GM18502 (cell line): Measurements from ENCODE around the gene NODAL.

ENCODE experiments used
- ATAC-seq: cut with Tn5 transposase; IDR thresholded peaks from one replicate; pipeline ENCODE4 v1.9.1; 2021; ENCODE audit warnings: mild to moderate bottlenecking; ENCODE audit not compliant: unreplicated experiment, poor library complexity

Gene NODAL

DNA sequence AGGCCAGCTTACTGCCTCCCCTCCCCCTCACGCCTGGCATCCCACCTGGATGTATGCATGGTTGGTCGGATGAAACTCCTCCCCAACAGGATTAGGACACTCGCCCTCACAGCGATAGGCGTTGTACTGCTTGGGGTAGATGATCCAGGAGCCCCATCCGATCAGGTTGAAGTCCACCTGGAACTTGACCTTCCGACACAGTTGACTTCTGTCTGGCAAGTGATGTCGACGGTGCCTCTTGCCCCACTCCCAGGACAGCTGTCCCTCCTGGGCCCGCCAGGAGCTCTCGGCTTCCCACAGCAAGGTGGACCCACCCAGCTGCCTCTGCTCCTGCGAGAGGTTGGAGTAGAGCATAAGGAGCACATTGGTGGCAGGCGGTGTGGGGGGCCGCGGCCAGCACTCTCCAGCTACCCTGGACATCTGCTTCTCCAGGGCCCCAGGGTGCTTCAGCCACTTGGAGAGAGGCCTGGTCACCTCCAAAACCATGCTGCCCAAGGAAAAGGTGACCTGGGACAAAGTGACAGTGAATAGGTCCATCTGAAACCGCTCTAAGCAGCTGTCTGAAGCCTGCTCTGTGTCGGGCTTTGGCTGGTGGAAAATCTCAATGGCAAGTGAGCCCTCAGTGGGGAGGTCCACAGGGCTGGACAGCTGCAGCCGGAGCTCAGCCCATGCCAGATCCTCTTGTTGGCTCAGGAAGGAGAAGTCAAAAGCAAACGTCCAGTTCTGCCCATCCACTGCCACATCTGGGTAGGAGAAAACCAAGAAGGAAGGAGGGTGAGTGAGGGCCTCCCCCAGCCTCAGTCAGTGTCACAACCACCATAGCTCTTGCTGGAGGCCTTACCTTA, 6.0 kb downstream of the NODAL start:
- no peak for ATAC-seq

DNA sequence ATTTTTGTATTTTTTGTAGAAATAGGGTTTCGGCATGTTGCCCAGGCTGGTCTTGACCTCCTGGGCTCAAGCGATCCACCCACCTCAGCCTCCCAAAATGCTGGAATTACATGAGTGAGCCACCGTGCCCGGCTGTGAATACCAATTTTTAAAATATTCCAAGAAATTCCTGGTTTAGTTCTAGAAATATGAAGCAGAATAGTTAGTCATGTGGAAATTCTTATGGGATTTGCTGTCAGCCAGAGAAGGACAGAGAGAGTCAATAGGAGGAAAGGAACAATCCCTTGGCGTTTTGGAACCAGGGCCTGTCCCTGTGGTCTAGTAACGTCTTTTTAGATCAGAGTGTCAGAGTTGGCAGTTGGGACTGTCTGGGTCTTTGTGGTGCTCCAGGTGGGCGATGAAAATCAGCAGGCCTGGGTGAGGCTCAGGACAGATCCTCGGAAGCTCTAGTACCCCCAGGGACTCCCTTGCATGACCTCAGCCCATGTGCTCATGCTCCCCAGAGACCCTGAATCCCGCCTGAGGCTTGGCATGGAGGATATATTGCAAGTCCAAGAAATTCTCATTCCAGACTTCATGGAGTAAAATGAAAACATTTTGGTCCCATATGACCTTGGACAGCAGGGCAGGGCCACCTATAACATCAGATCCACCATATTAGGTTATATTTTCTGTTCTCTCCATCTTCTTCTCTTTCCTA, 7.8 kb downstream of the NODAL start:
- ATAC-seq, result no peak

- no peak for ATAC-seq
These were observed 8.8 kb downstream of the NODAL start for GRCh38 chr10:70432561-70433263.

DNA sequence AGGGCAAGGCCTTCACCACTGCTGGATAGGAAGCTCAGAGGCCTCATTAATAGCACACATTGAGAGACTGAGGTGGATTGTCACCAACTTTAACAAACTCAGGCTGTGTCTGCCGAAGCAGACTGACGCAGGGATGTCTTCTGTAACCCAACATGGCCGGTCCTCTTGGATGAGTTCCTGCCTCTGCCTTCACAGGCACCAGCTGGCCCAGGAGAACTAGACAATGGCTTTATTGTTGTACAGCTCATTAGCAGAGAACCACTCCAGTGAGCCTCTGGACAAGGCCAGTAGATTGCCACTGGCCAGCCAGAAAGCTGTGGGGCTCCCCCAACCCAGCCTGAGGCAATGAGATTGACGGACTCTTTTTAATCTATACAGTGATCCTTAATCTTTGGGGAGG, 9.4 kb downstream of the NODAL start:
- ATAC-seq, result no peak

DNA sequence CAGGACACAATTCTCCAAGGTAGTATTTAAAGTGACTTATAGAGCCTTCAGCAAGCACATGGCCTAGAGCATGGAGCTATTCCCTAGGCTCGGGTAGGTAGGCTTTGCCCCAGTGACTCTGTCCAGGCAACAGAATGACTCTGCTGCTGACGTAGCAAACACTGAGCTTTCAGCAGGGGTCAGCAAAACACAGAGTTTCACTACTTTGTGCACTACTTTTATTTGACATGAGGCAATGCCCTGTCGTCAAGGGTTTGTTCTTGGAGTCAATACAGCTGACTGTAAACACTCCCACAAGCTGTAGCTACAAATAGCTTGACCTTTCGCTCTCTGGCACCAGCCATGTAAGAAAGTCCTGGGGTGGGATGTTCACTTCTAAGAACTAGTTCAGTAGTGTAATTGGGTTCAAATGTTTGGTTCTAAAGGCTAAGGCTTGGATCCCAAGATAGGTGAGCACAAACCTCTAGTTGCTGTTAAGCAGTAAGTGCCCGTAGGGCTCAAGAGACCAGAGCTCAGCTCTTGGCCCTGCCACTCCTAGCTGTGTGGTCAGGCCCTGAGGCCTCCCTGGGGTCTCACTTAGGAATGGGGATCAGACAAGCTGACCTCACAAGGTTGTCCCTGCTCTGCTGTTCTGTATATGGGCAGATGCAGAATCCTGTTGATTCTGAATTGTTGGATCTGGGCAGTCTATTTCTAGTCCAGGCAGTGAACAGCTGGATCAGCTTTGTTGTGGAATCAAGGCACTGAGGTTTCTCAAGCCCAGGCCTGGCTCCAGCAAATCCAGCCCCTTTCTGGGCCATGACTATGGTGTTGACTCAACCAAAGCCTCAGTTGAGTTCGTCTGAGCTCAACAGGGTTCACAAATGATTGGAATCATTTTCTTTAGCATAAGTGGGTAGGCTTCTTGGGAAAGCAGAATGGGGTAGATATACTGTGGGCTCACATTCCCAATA, 10.7 kb downstream of the NODAL start:
- no peak for ATAC-seq

GRCh38 chr10:70426823-70427222, 14.7 kb downstream of the NODAL start:
- no peak for ATAC-seq

DNA sequence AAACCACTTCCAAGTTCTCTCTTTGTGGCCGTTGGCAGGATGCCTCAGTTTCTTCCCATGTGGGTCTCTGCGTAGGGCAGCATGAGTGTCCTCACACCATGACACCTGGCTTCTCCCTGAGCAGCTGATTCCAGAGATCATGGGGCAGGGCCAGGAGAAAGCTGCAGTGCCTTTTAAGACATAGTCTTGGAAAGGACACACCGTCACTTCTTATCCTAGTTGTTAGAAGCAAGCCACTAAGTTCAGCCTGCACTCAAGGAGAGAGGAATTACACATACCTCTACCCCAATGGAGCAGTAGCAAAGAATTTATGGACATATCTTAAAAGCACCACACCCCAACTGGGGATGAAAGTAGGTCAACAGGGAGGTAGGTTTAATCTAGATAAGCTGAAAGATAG, 16.4 kb downstream of the NODAL start:
- ATAC-seq, result no peak

GRCh38 chr10:70424320-70424719, 17.2 kb downstream of the NODAL start:
- ATAC-seq, result no peak

GRCh38 chr10:70418713-70419112, 22.8 kb downstream of the NODAL start:
- no peak for ATAC-seq

GRCh38 chr10:70418229-70418628, 23.3 kb downstream of the NODAL start:
- no peak for ATAC-seq

DNA sequence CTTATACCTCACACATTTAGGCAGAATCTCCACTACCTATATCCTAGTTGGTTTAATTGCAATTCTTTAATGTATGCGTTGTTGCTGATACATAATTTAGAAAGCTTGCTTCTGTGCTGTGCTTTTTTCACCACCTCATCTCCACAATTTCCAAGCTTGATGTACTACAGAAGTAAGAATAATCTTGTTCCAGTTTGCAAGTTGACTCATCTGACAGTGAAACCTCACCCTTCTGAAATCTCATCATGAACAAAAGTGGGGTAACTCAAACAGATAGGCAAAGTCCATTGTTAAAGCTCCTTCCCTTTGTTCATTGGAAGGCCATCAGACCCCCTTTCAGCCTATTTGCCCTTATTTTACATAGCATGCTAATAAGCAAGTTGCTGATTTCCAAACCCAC, 23.9 kb downstream of the NODAL start:
- no peak for ATAC-seq

DNA sequence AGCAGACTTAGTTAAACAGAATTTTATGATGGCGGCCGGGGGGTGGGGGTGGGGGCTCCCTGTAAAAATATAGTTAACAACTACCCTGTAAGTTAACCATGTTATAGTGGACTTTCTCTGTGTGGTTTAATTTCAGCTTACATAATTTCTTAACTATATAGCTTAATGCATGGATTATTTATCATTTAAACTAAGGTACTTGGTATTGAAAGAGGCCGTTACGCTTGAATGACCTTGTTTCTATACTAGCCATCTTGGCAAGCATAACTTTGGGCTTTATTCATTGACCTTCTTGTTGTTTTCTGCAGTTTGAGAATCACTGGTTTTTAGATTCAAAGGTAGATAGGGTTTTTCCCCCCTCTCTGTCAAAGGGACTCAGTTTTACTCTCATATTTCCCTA, 29.1 kb downstream of the NODAL start:
- no peak for ATAC-seq

DNA sequence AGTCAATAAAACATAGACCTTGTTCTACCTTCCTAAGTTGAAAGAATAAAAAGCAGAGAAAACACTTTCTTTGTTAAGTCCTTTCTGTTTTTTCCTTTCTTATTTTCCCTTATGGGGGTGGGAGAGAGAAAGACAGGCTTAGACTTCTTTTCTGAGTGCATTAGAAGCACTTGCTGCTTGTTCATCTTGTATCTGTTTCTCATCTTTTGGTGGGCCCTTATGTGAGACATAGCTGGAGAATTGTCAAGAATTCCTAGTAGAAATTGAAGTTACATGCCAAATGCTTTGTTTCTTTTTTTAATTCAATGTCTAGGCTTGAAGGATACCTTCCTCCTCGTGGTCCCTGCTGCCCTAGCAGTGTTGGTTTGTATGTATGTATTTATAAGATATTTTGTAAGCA, 30.9 kb downstream of the NODAL start:
- ATAC-seq, result no peak

DNA sequence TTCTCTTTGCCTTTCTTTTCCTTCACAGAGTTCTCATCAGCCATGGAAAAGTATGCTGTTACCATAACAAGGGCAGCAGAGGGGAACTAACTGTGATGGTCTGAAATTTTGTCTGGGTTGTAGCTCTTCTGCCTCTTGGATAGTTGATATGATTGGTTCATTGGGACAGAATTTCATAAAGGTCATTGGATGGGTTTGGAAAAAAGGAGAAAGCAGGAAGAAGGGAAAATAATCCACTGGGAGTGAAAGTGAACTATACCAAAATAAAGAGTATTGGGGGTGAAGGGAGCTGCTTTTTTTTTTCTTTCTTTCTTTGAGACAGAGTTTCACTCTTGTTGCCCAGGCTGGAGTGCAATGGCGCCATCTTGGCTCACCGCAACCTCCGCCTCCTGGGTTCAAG, 31.7 kb downstream of the NODAL start:
- ATAC-seq, result no peak

GRCh38 chr10:70405037-70405824, 36.2 kb downstream of the NODAL start:
- peak; percentile 37 for ATAC-seq

DNA sequence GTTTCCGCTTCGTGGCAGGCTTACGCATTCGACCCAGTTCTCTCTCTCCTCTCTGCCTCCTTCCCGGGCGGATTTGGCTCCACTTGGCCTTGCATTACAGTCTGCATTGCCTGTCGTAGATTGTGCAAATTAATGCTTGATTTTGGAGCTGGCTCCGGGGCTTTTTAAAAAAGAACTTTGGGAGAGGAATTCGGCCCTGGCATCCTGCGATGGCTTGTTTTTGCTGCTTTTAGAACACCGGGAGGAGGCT, 36.8 kb downstream of the NODAL start:
- ATAC-seq, result no peak

DNA sequence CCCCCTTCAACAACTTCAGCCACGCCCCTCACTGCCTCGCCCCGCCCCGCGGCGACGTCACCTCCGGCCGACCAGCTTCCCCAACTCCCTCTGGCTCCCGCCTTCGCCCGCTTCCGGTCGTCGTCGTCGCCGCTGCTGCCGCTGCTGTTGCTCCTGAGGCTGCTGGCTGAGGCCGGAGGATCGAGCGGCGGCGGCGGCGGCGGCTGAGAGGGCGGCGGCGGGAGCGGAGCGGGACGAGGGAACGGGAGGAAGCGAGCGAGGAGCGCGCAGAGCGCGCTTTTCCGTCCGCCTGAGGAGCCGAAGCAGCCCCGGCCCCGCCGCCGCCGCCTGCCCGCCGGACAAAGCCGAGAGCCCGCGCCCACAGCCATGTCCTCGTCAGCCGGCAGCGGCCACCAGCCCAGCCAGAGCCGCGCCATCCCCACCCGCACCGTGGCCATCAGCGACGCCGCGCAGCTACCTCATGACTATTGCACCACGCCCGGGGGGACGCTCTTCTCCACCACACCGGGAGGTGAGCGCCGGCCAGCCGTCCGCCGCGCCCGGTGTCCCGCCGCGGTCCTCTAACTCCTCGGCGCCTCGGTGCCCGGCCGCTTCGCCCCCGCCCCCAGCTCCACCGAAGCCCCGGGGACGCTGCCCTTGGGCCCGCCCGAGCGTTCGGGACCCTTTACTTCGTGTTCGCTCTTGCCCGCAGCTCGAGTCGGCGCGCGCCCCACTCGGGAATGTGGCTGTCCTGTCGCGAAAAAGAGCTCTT, 37.3 kb downstream of the NODAL start, which contains the start of gene EIF4EBP2:
Gene EIF4EBP2, plus strand, starts transcription at position 110 of the 751 bp plus-strand sequence. Its CDS starts 257 bp downstream, at position 367.
- peak; percentile 90 for ATAC-seq

GRCh38 chr10:70403483-70404035, 37.9 kb downstream of the NODAL start:
- peak; percentile 8 for ATAC-seq
